ENCODE data around the gene SEZ6L. TPM values are rescaled to one million over a fixed set of nuclear protein-coding genes. Genes with fewer than 3 reads are reported as not detected.

Gene SEZ6L
- total RNA-seq, 1 experiment from 2014 or later: 0.13 TPM

GRCh38 chr22:26194877-26195276 is 25.6 kb downstream of the SEZ6L start:
- Histone ChIP-seq H2BK12ac (ENCODE audit: insufficient read length, low read depth, low read length) (no peak overlapping the region), H3K4me1 (ENCODE audit: insufficient read depth, low read length) (no peaks in the 10 kb centered on the region), H3K9ac (ENCODE audit: extremely low read depth, insufficient read length, low read length) (no peak overlapping the region), H3K79me1 (ENCODE audit: insufficient read depth, low read depth, low read length, poor library complexity, severe bottlenecking) (no peaks in the 10 kb centered on the region), H2BK5ac (ENCODE audit: insufficient read length, low read length) (no peak overlapping the region), H2AK5ac (ENCODE audit: insufficient read length, low read length) (no peak overlapping the region), H3K14ac (ENCODE audit: insufficient read depth, low read length) (no peak overlapping the region), H3K27me3 (ENCODE audit: insufficient read depth, low read length) (no peaks in the 10 kb centered on the region), H4K5ac (ENCODE audit: insufficient read length, low read depth, low read length) (no peak overlapping the region), H4K8ac (replicated peaks; ENCODE audit: insufficient read length, low read depth, low read length) (no peak overlapping the region), H4K20me1 (ENCODE audit: control insufficient read depth, insufficient read depth, insufficient read length) (no peaks in the 10 kb centered on the region), H3K18ac (ENCODE audit: insufficient read length, low read depth, low read length) (no peak overlapping the region), H3T11ph (ENCODE audit: low read length) (no peak overlapping the region), H3K9me3 (ENCODE audit: control insufficient read depth, low read depth, low read length) (no peaks in the 10 kb centered on the region), H3K23ac (ENCODE audit: insufficient read length, low read depth, low read length) (no peak overlapping the region), H3K79me2 (ENCODE audit: insufficient read depth, low read length) (no peaks in the 10 kb centered on the region), H2BK20ac (ENCODE audit: low read depth, low read length, poor library complexity, severe bottlenecking) (no peak overlapping the region), H2BK15ac (ENCODE audit: low read depth, low read length) (no peak overlapping the region), H3K23me2 (ENCODE audit: insufficient read length, low read depth, low read length, poor library complexity, severe bottlenecking) (no peaks in the 10 kb centered on the region), H3K4me2 (ENCODE audit: insufficient read depth, insufficient read length, low read length) (no peak overlapping the region), H2BK120ac (ENCODE audit: low read depth, low read length, poor library complexity, severe bottlenecking) (no peak overlapping the region), H3K27ac (ENCODE audit: insufficient read length, low read depth, low read length) (no peak overlapping the region), H2AFZ (ENCODE audit: low read length) (no peak overlapping the region), H3K4ac (ENCODE audit: low read depth, low read length) (no peak overlapping the region), H4K91ac (ENCODE audit: insufficient read length, low read depth, low read length) (no peak overlapping the region), H3K56ac (ENCODE audit: insufficient read length, low read depth, low read length) (no peak overlapping the region)
- TF ChIP-seq, protein P1, sequence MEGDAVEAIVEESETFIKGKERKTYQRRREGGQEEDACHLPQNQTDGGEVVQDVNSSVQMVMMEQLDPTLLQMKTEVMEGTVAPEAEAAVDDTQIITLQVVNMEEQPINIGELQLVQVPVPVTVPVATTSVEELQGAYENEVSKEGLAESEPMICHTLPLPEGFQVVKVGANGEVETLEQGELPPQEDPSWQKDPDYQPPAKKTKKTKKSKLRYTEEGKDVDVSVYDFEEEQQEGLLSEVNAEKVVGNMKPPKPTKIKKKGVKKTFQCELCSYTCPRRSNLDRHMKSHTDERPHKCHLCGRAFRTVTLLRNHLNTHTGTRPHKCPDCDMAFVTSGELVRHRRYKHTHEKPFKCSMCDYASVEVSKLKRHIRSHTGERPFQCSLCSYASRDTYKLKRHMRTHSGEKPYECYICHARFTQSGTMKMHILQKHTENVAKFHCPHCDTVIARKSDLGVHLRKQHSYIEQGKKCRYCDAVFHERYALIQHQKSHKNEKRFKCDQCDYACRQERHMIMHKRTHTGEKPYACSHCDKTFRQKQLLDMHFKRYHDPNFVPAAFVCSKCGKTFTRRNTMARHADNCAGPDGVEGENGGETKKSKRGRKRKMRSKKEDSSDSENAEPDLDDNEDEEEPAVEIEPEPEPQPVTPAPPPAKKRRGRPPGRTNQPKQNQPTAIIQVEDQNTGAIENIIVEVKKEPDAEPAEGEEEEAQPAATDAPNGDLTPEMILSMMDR (conservative IDR thresholded peaks at IDR 0.05): no peak
- H3K27ac Mint-ChIP-seq: no peak overlapping the region
- H3K9me3 Mint-ChIP-seq: no peaks in the 10 kb centered on the region
- no peak overlapping the region for H3K4me3 Mint-ChIP-seq
- H3K27me3 Mint-ChIP-seq (ENCODE audit: low read depth): peaks cover 3% of the 10 kb centered on the region
- DNase-seq: no peak
- peaks cover 0 to 5% of the 10 kb centered on the region in 2 experiments; a peak in 1 of 4 replicates for H3K4me1 Mint-ChIP-seq
- no peaks in the 10 kb centered on the region for H3K36me3 Mint-ChIP-seq (ENCODE audit: insufficient read depth in 1 of 3, low read depth in 3 of 3)
- WGBS (ENCODE audit: extremely low coverage, insufficient read length, low lambda C conversion rate): no CpG with 5 or more reads among the region's 2 CpGs
